H9 (cell line): ENCODE results near the gene CXCR4. TPM values are rescaled to one million over a fixed set of nuclear protein-coding genes. Genes with fewer than 3 reads are reported as not detected.

Experiments
- DNase-seq: peaks from one replicate; pipeline ENCODE4 v3.0.0-alpha.2; 2017
- H2AFZ ChIP-seq: one replicate; pipeline ENCODE4 v1.6.1; 2013; ENCODE audit warnings: mild to moderate bottlenecking, low read length, control low read depth, moderate library complexity
- H2AK5ac ChIP-seq: 2 replicates; pipeline ENCODE4 v1.6.1; 2013; ENCODE audit warnings: low read length, control low read depth, mixed read lengths; ENCODE audit not compliant: insufficient read length
- H2BK120ac ChIP-seq: one replicate; pipeline ENCODE4 v1.6.1; 2013; ENCODE audit warnings: low read depth, mild to moderate bottlenecking, low read length, control low read depth, inconsistent platforms; ENCODE audit not compliant: poor library complexity, severe bottlenecking
- H2BK12ac ChIP-seq: 2 replicates; pipeline ENCODE4 v1.6.1; 2013; ENCODE audit warnings: low read length, control low read depth, mixed read lengths, low read depth; ENCODE audit not compliant: insufficient read length
- H2BK15ac ChIP-seq: 2 replicates; pipeline ENCODE4 v1.6.1; 2013; ENCODE audit warnings: low read depth, low read length, control low read depth
- H2BK20ac ChIP-seq: one replicate; pipeline ENCODE4 v1.6.1; 2013; ENCODE audit warnings: low read depth, mild to moderate bottlenecking, low read length, control low read depth, inconsistent platforms; ENCODE audit not compliant: poor library complexity, severe bottlenecking
- H2BK5ac ChIP-seq: 2 replicates; pipeline ENCODE4 v1.6.1; 2013; ENCODE audit warnings: low read length, control low read depth, mixed read lengths; ENCODE audit not compliant: insufficient read length
- H3K14ac ChIP-seq: 2 replicates; pipeline ENCODE4 v1.6.1; 2013; ENCODE audit warnings: low read length, control low read depth; ENCODE audit not compliant: insufficient read depth
- H3K18ac ChIP-seq: 2 replicates; pipeline ENCODE4 v1.6.1; 2013; ENCODE audit warnings: low read depth, mild to moderate bottlenecking, mixed read lengths, low read length, control low read depth; ENCODE audit not compliant: insufficient read length
- H3K23ac ChIP-seq: 2 replicates; pipeline ENCODE4 v1.6.1; 2013; ENCODE audit warnings: low read length, control low read depth, mixed read lengths, low read depth; ENCODE audit not compliant: insufficient read length
- H3K23me2 ChIP-seq: 2 replicates; pipeline ENCODE4 v1.6.1; 2013; ENCODE audit warnings: low read depth, mild to moderate bottlenecking, mixed read lengths, low read length, control low read depth; ENCODE audit not compliant: insufficient read length, poor library complexity, severe bottlenecking
- H3K27ac ChIP-seq: 2 replicates; pipeline ENCODE4 v1.5.1; 2013; ENCODE audit warnings: low read length, control low read depth, mixed read lengths, low read depth; ENCODE audit not compliant: insufficient read length
- H3K27me3 ChIP-seq: 2 replicates; pipeline ENCODE4 v1.6.1; 2013; ENCODE audit warnings: low read length, control low read depth, inconsistent platforms; ENCODE audit not compliant: insufficient read depth
- H3K4ac ChIP-seq: 2 replicates; pipeline ENCODE4 v1.6.1; 2013; ENCODE audit warnings: low read depth, mild to moderate bottlenecking, control low read depth, inconsistent platforms, low read length, moderate library complexity
- H3K4me1 ChIP-seq: 2 replicates; pipeline ENCODE4 v1.6.1; 2013; ENCODE audit warnings: low read length, control low read depth, inconsistent platforms; ENCODE audit not compliant: insufficient read depth
- H3K4me2 ChIP-seq: 2 replicates; pipeline ENCODE4 v1.6.1; 2013; ENCODE audit warnings: low read length, control low read depth, mixed read lengths; ENCODE audit not compliant: insufficient read length, insufficient read depth
- H3K56ac ChIP-seq: 2 replicates; pipeline ENCODE4 v1.6.1; 2013; ENCODE audit warnings: low read depth, mild to moderate bottlenecking, mixed read lengths, low read length, control low read depth; ENCODE audit not compliant: insufficient read length
- H3K79me1 ChIP-seq: 2 replicates; pipeline ENCODE4 v1.6.1; 2013; ENCODE audit warnings: low read depth, mild to moderate bottlenecking, moderate library complexity, low read length, control low read depth, inconsistent platforms; ENCODE audit not compliant: insufficient read depth, poor library complexity, severe bottlenecking
- H3K79me2 ChIP-seq: 2 replicates; pipeline ENCODE4 v1.6.1; 2013; ENCODE audit warnings: low read length, control low read depth, inconsistent platforms; ENCODE audit not compliant: insufficient read depth
- H3K9ac ChIP-seq: 2 replicates; pipeline ENCODE4 v1.6.1; 2013; ENCODE audit warnings: low read length, control low read depth, mixed read lengths; ENCODE audit not compliant: insufficient read length; ENCODE audit errors: extremely low read depth
- H3K9me3 ChIP-seq: one replicate; pipeline ENCODE4 v1.6.1; 2013; ENCODE audit warnings: low read depth, low read length, inconsistent platforms; ENCODE audit not compliant: control insufficient read depth
- H3T11ph ChIP-seq: one replicate; pipeline ENCODE4 v1.6.1; 2013; ENCODE audit warnings: mild to moderate bottlenecking, low read length, control low read depth, inconsistent platforms
- H4K20me1 ChIP-seq: one replicate; pipeline ENCODE4 v1.6.1; 2013; ENCODE audit not compliant: control insufficient read depth, insufficient read length, insufficient read depth
- H4K5ac ChIP-seq: 2 replicates; pipeline ENCODE4 v1.6.1; 2013; ENCODE audit warnings: low read depth, mild to moderate bottlenecking, mixed read lengths, low read length, control low read depth; ENCODE audit not compliant: insufficient read length
- H4K8ac ChIP-seq: replicated peaks from 2 replicates; pipeline ENCODE4 v1.6.1; 2013; ENCODE audit warnings: low read length, control low read depth, mixed read lengths, low read depth; ENCODE audit not compliant: insufficient read length
- H4K91ac ChIP-seq: 2 replicates; pipeline ENCODE4 v1.6.1; 2013; ENCODE audit warnings: low read depth, mild to moderate bottlenecking, moderate library complexity, mixed read lengths, low read length, control low read depth; ENCODE audit not compliant: insufficient read length
- H3K27ac Mint-ChIP-seq, 3 experiments: 2 replicates in 2 of 3; 3 replicates in 1 of 3; pipeline ENCODE4 v1.8.0; 2020 to 2021; ENCODE audit warnings: mixed read lengths in 3 of 3, mild to moderate bottlenecking in 1 of 3, moderate library complexity in 1 of 3
- H3K27me3 Mint-ChIP-seq: 2 replicates; pipeline ENCODE4 v1.8.0; 2021; ENCODE audit warnings: low read depth, mild to moderate bottlenecking, moderate library complexity, mixed read lengths
- H3K36me3 Mint-ChIP-seq, 3 experiments: 2 replicates in 2 of 3; 3 replicates in 1 of 3; pipeline ENCODE4 v1.8.0; 2020 to 2021; ENCODE audit warnings: low read depth in 3 of 3, mixed read lengths in 3 of 3; ENCODE audit not compliant: insufficient read depth in 1 of 3
- H3K4me1 Mint-ChIP-seq, 2 experiments: 2 replicates each; pipeline ENCODE4 v1.8.0; 2020; ENCODE audit warnings: mixed read lengths in 2 of 2
- H3K4me3 Mint-ChIP-seq, 2 experiments: 2 replicates in 1 of 2; 3 replicates in 1 of 2; pipeline ENCODE4 v1.8.0; 2020 to 2021; ENCODE audit warnings: mild to moderate bottlenecking in 2 of 2, mixed read lengths in 2 of 2, moderate library complexity in 1 of 2
- H3K9me3 Mint-ChIP-seq, 2 experiments: 2 replicates in 1 of 2; 3 replicates in 1 of 2; pipeline ENCODE4 v1.8.0; 2020; ENCODE audit warnings: mild to moderate bottlenecking in 2 of 2, mixed read lengths in 2 of 2, moderate library complexity in 1 of 2
- WGBS: extraction: QIAGEN DNeasy Blood & Tissue Kit; methylation state at CpG from one replicate; pipeline ENCODE4 v1.1.7; 2013; ENCODE audit warnings: missing lambda C conversion rate, low lambda C conversion rate, mixed read lengths; ENCODE audit not compliant: insufficient read length; ENCODE audit errors: extremely low coverage; 5-methylcytosine and 5-hydroxymethylcytosine counted together
- total RNA-seq: library from RNA; stranded (reverse); gene quantifications from 2 replicates; pipeline ENCODE4 v1.2.1, GENCODE V29; 2021
- TF ChIP-seq, protein P1 (sequence below): fragments of 200-600 bp; sonication (generic); conservative IDR thresholded peaks from 3 replicates; pipeline ENCODE4 v1.8.0; 2021; ENCODE audit warnings: antibody characterized with exemption, mild to moderate bottlenecking

CXCR4 gene
- total RNA-seq, 1 experiment from 2014 or later: 1.0 TPM

DNA sequence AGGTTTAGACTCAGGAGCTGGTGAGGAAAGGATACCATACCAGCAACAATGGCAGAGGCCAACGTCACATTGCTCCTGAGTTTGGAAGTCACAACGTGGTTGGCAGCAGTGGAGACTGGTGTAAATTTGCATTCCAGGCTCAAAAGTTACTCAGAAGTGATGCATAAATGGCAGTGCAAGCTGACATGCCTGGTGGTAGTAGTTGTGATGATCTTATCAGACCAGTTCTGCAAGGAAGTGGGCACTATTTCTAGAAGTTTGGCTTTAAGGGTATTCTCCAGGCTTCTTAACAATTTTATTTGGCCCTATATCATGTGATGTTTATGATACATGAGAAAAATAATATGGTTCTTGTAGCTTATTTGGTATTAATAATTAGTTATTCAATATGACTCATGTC, 37.8 kb downstream of the CXCR4 start:
- Histone ChIP-seq H2BK12ac (no peak overlapping the region), H2AK5ac (no peak overlapping the region), H3K56ac (no peak overlapping the region), H3K79me1 (no peaks in the 10 kb centered on the region), H3T11ph (no peak overlapping the region), H3K27ac (no peak overlapping the region), H2AFZ (no peak overlapping the region), H2BK120ac (no peak overlapping the region), H3K4me1 (no peaks in the 10 kb centered on the region), H4K8ac (no peak overlapping the region), H3K4me2 (no peak overlapping the region), H3K79me2 (no peaks in the 10 kb centered on the region), H3K9me3 (no peaks in the 10 kb centered on the region), H3K14ac (no peak overlapping the region), H3K27me3 (no peaks in the 10 kb centered on the region), H3K9ac (no peak overlapping the region), H3K23me2 (no peaks in the 10 kb centered on the region), H2BK20ac (no peak overlapping the region), H4K91ac (no peak overlapping the region), H3K18ac (no peak overlapping the region), H2BK15ac (no peak overlapping the region), H4K20me1 (no peaks in the 10 kb centered on the region), H2BK5ac (no peak overlapping the region), H4K5ac (no peak overlapping the region), H3K4ac (no peak overlapping the region), H3K23ac (no peak overlapping the region)
- Mint-ChIP-seq H3K36me3 (peaks cover 0 to 4% (median 2%) of the 10 kb centered on the region in 3 experiments; a peak in 3 of 7 replicates), H3K4me3 (no peak overlapping the region), H3K4me1 (peaks cover 3 to 4% of the 10 kb centered on the region in 2 experiments; a peak in 3 of 4 replicates), H3K27me3 (no peaks in the 10 kb centered on the region; the same call in 1 of the 2 replicates), H3K9me3 (peaks cover 6 to 8% of the 10 kb centered on the region in 2 experiments), H3K27ac (no peak overlapping the region)
- no peak for DNase-seq
- TF ChIP-seq, protein P1, sequence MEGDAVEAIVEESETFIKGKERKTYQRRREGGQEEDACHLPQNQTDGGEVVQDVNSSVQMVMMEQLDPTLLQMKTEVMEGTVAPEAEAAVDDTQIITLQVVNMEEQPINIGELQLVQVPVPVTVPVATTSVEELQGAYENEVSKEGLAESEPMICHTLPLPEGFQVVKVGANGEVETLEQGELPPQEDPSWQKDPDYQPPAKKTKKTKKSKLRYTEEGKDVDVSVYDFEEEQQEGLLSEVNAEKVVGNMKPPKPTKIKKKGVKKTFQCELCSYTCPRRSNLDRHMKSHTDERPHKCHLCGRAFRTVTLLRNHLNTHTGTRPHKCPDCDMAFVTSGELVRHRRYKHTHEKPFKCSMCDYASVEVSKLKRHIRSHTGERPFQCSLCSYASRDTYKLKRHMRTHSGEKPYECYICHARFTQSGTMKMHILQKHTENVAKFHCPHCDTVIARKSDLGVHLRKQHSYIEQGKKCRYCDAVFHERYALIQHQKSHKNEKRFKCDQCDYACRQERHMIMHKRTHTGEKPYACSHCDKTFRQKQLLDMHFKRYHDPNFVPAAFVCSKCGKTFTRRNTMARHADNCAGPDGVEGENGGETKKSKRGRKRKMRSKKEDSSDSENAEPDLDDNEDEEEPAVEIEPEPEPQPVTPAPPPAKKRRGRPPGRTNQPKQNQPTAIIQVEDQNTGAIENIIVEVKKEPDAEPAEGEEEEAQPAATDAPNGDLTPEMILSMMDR: no peak
- WGBS: no CpG with 5 or more reads among the region's 2 CpGs
